SK-N-SH treated with all-trans-retinoic acid at 6 μM for 48 hours (cell line): ENCODE measurements around the gene RELA.

ENCODE experiments used
- ATAC-seq: fragments of 200-7000 bp; cut with Tn5 transposase; 3 replicates; pipeline ENCODE4 v1.9.1; 2020; ENCODE audit warnings: mild to moderate bottlenecking, moderate library complexity
- ARNTL ChIP-seq: fragments of 450-650 bp; formaldehyde crosslinking; IDR thresholded peaks from 2 replicates; pipeline ENCODE4 v1.5.0; 2020; ENCODE audit warnings: low read depth, mild to moderate bottlenecking, moderate library complexity, borderline replicate concordance
- BACH2 ChIP-seq: fragments of 250-450 bp; sonication (Bioruptor Pico); IDR thresholded peaks from 2 replicates; pipeline ENCODE4 v1.9.0; 2021; ENCODE audit warnings: mild to moderate bottlenecking, borderline replicate concordance
- CSDC2 ChIP-seq: fragments of 250-450 bp; sonication (Bioruptor Pico); IDR thresholded peaks from 2 replicates; pipeline ENCODE4 v1.5.0; 2020; ENCODE audit warnings: mild to moderate bottlenecking, moderate library complexity
- ESRRG ChIP-seq: fragments of 250-450 bp; sonication (Bioruptor Pico); IDR thresholded peaks from 2 replicates; pipeline ENCODE4 v1.6.1; 2021; ENCODE audit warnings: mild to moderate bottlenecking
- GLIS3 ChIP-seq: fragments of 250-450 bp; sonication (Bioruptor Pico); IDR thresholded peaks from 2 replicates; pipeline ENCODE4 v1.5.0; 2020; ENCODE audit warnings: mild to moderate bottlenecking, moderate library complexity
- ISL1 ChIP-seq: fragments of 250-450 bp; sonication (Bioruptor Pico); IDR thresholded peaks from 2 replicates; pipeline ENCODE4 v2.1.2; 2022; ENCODE audit warnings: mild to moderate bottlenecking, moderate library complexity
- OSR1 ChIP-seq: fragments of 250-450 bp; sonication (Bioruptor Pico); IDR thresholded peaks from 2 replicates; pipeline ENCODE4 v1.8.0; 2022; ENCODE audit warnings: moderate library complexity, mild to moderate bottlenecking, inconsistent platforms
- PPARA ChIP-seq: fragments of 250-450 bp; sonication (Bioruptor Pico); IDR thresholded peaks from 2 replicates; pipeline ENCODE4 v1.5.0; 2020; ENCODE audit warnings: mild to moderate bottlenecking, borderline replicate concordance
- RARB ChIP-seq: fragments of 250-450 bp; sonication (Bioruptor Pico); IDR thresholded peaks from 2 replicates; pipeline ENCODE4 v1.8.0; 2021; ENCODE audit warnings: mild to moderate bottlenecking, moderate library complexity
- SNAI2 ChIP-seq: fragments of 250-450 bp; sonication (Bioruptor Pico); IDR thresholded peaks from 2 replicates; pipeline ENCODE4 v1.5.0; 2020; ENCODE audit warnings: mild to moderate bottlenecking, moderate library complexity
- TCF4 ChIP-seq: fragments of 250-450 bp; sonication (Bioruptor Pico); IDR thresholded peaks from 2 replicates; pipeline ENCODE4 v1.8.0; 2021; ENCODE audit warnings: mild to moderate bottlenecking, moderate library complexity, borderline replicate concordance
- TOX ChIP-seq: fragments of 250-450 bp; sonication (Bioruptor Pico); IDR thresholded peaks from 2 replicates; pipeline ENCODE4 v1.8.0; 2021; ENCODE audit warnings: mild to moderate bottlenecking, moderate library complexity, borderline replicate concordance
- ZC3H10 ChIP-seq: fragments of 250-450 bp; sonication (Bioruptor Pico); IDR thresholded peaks from 2 replicates; pipeline ENCODE4 v1.5.1; 2021; ENCODE audit warnings: mild to moderate bottlenecking, moderate library complexity
- ZFP30 ChIP-seq: fragments of 450-650 bp; formaldehyde crosslinking; IDR thresholded peaks from 2 replicates; pipeline ENCODE4 v1.5.0; 2022; ENCODE audit warnings: mild to moderate bottlenecking, moderate library complexity
- ZNF70 ChIP-seq: fragments of 450-650 bp; formaldehyde crosslinking; IDR thresholded peaks from 2 replicates; pipeline ENCODE4 v1.5.0; 2020; ENCODE audit warnings: mild to moderate bottlenecking, moderate library complexity
- TF ChIP-seq, protein P1 (sequence below): fragments of 250-450 bp; sonication (Bioruptor Pico); IDR thresholded peaks from 2 replicates; pipeline ENCODE4 v1.8.0; 2020; ENCODE audit warnings: mild to moderate bottlenecking, moderate library complexity, borderline replicate concordance
- TF ChIP-seq, protein P2 (sequence below): fragments of 250-450 bp; sonication (Bioruptor Pico); IDR thresholded peaks from 2 replicates; pipeline ENCODE4 v1.5.1; 2020; ENCODE audit warnings: low read depth, mild to moderate bottlenecking, moderate library complexity
- TF ChIP-seq, protein P3 (sequence below): fragments of 250-450 bp; sonication (Bioruptor Pico); IDR thresholded peaks from 2 replicates; pipeline ENCODE4 v1.8.0; 2021; ENCODE audit warnings: low read depth, mild to moderate bottlenecking, moderate library complexity, borderline replicate concordance
- TF ChIP-seq, protein P4 (sequence below): fragments of 250-450 bp; sonication (Bioruptor Pico); IDR thresholded peaks from 2 replicates; pipeline ENCODE4 v1.5.0; 2020; ENCODE audit warnings: mild to moderate bottlenecking, moderate library complexity
- TF ChIP-seq, protein P5 (sequence below): fragments of 250-450 bp; sonication (Bioruptor Pico); IDR thresholded peaks from 2 replicates; pipeline ENCODE4 v1.5.1; 2021; ENCODE audit warnings: mild to moderate bottlenecking, moderate library complexity

RELA gene

DNA sequence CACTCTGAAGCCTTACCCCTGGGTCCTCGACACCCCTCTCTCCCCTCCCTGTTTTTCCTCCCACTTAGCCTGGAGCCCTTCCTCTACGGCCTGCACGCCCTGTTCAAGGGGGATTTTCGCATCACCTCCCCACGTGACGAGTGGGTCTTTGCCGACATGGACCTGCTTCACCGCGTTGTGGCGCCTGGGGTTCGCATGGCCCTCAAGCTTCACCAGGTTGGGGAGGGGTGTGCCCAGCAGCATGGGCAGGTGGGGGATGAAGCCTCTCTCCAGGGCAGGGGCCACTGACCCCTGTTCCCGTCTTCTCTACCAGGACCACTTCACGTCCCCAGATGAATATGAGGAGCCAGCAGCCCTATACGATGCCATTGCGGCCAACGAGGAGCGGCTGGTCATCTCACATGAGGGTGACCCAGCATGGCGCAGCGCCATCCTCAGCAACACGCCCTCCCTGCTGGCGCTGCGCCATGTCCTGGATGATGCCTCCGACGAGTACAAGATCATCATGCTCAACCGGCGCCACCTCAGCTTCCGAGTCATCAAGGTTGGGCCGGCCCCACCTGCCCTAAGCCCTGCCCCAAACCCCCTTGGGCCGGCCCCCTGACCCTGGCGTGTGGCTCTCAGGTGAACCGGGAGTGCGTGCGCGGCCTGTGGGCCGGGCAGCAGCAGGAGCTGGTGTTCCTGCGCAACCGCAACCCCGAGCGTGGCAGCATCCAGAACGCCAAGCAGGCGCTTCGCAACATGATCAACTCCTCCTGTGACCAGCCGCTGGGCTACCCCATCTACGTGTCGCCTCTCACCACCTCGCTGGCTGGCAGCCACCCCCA, 27.6 kb downstream of the RELA start:
- TF ChIP-seq, protein P1, sequence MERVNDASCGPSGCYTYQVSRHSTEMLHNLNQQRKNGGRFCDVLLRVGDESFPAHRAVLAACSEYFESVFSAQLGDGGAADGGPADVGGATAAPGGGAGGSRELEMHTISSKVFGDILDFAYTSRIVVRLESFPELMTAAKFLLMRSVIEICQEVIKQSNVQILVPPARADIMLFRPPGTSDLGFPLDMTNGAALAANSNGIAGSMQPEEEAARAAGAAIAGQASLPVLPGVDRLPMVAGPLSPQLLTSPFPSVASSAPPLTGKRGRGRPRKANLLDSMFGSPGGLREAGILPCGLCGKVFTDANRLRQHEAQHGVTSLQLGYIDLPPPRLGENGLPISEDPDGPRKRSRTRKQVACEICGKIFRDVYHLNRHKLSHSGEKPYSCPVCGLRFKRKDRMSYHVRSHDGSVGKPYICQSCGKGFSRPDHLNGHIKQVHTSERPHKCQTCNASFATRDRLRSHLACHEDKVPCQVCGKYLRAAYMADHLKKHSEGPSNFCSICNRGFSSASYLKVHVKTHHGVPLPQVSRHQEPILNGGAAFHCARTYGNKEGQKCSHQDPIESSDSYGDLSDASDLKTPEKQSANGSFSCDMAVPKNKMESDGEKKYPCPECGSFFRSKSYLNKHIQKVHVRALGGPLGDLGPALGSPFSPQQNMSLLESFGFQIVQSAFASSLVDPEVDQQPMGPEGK: no peak
- TF ChIP-seq CSDC2 (CRISPR knock-in tag): no peak
- TF ChIP-seq OSR1 (CRISPR knock-in tag): no peak
- TF ChIP-seq, protein P2, sequence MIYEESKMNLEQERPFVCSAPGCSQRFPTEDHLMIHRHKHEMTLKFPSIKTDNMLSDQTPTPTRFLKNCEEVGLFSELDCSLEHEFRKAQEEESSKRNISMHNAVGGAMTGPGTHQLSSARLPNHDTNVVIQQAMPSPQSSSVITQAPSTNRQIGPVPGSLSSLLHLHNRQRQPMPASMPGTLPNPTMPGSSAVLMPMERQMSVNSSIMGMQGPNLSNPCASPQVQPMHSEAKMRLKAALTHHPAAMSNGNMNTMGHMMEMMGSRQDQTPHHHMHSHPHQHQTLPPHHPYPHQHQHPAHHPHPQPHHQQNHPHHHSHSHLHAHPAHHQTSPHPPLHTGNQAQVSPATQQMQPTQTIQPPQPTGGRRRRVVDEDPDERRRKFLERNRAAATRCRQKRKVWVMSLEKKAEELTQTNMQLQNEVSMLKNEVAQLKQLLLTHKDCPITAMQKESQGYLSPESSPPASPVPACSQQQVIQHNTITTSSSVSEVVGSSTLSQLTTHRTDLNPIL (CRISPR knock-in tag): no peak
- no peak for TF ChIP-seq ZNF70 (CRISPR knock-in tag)
- TF ChIP-seq ZFP30 (CRISPR knock-in tag): no peak
- no peak for TF ChIP-seq BACH2 (CRISPR knock-in tag)
- TF ChIP-seq, protein P3, sequence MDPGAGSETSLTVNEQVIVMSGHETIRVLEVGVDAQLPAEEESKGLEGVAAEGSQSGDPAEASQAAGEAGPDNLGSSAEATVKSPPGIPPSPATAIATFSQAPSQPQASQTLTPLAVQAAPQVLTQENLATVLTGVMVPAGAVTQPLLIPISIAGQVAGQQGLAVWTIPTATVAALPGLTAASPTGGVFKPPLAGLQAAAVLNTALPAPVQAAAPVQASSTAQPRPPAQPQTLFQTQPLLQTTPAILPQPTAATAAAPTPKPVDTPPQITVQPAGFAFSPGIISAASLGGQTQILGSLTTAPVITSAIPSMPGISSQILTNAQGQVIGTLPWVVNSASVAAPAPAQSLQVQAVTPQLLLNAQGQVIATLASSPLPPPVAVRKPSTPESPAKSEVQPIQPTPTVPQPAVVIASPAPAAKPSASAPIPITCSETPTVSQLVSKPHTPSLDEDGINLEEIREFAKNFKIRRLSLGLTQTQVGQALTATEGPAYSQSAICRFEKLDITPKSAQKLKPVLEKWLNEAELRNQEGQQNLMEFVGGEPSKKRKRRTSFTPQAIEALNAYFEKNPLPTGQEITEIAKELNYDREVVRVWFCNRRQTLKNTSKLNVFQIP (CRISPR knock-in tag): no peak
- TF ChIP-seq, protein P4, sequence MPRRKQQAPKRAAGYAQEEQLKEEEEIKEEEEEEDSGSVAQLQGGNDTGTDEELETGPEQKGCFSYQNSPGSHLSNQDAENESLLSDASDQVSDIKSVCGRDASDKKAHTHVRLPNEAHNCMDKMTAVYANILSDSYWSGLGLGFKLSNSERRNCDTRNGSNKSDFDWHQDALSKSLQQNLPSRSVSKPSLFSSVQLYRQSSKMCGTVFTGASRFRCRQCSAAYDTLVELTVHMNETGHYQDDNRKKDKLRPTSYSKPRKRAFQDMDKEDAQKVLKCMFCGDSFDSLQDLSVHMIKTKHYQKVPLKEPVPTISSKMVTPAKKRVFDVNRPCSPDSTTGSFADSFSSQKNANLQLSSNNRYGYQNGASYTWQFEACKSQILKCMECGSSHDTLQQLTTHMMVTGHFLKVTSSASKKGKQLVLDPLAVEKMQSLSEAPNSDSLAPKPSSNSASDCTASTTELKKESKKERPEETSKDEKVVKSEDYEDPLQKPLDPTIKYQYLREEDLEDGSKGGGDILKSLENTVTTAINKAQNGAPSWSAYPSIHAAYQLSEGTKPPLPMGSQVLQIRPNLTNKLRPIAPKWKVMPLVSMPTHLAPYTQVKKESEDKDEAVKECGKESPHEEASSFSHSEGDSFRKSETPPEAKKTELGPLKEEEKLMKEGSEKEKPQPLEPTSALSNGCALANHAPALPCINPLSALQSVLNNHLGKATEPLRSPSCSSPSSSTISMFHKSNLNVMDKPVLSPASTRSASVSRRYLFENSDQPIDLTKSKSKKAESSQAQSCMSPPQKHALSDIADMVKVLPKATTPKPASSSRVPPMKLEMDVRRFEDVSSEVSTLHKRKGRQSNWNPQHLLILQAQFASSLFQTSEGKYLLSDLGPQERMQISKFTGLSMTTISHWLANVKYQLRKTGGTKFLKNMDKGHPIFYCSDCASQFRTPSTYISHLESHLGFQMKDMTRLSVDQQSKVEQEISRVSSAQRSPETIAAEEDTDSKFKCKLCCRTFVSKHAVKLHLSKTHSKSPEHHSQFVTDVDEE: no peak
- no peak for TF ChIP-seq RARB (CRISPR knock-in tag)
- TF ChIP-seq PPARA (CRISPR knock-in tag): no peak
- no peak for TF ChIP-seq ARNTL (CRISPR knock-in tag)
- no peak for TF ChIP-seq ISL1 (CRISPR knock-in tag)
- no peak for TF ChIP-seq ESRRG (CRISPR knock-in tag)
- TF ChIP-seq, protein P5, sequence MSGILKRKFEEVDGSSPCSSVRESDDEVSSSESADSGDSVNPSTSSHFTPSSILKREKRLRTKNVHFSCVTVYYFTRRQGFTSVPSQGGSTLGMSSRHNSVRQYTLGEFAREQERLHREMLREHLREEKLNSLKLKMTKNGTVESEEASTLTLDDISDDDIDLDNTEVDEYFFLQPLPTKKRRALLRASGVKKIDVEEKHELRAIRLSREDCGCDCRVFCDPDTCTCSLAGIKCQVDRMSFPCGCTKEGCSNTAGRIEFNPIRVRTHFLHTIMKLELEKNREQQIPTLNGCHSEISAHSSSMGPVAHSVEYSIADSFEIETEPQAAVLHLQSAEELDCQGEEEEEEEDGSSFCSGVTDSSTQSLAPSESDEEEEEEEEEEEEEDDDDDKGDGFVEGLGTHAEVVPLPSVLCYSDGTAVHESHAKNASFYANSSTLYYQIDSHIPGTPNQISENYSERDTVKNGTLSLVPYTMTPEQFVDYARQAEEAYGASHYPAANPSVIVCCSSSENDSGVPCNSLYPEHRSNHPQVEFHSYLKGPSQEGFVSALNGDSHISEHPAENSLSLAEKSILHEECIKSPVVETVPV: no peak
- no peak for TF ChIP-seq TCF4 (CRISPR knock-in tag)
- no peak for ATAC-seq

DNA sequence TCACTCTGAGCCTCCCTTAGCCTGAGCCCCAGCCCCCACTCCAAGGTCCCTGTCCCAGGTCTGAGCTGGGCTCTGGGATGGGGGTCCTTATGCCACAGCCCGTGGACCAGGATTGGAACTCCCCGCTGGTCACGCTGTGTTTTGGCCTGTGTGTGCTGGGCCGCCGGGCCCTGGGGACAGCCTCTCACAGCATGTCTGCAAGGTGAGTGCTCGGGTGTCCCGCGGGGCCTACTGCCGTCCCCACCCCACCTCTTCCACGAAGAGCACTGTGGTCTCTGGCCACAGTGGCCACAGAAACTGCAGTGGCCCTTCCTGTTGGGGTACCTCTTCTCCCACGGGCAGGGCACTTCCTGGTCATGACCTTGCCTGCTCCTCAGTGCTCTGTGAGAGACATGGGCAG, 28.3 kb downstream of the RELA start:
- TF ChIP-seq ESRRG (CRISPR knock-in tag) (no peak), SNAI2 (CRISPR knock-in tag) (no peak), RARB (CRISPR knock-in tag) (no peak), TCF4 (CRISPR knock-in tag) (no peak), TOX (CRISPR knock-in tag) (no peak), ARNTL (CRISPR knock-in tag) (no peak), ZC3H10 (CRISPR knock-in tag) (no peak), ZFP30 (CRISPR knock-in tag) (no peak), ZNF70 (CRISPR knock-in tag) (no peak), CSDC2 (CRISPR knock-in tag) (no peak), OSR1 (CRISPR knock-in tag) (no peak), GLIS3 (no peak), BACH2 (CRISPR knock-in tag) (no peak)
- TF ChIP-seq, protein P3 (CRISPR knock-in tag): no peak
- TF ChIP-seq, protein P1: no peak
- ATAC-seq: no peak
